Measurements from ENCODE around the gene KCTD5. TPM values are rescaled to one million over a fixed set of nuclear protein-coding genes. Genes with fewer than 3 reads are reported as not detected.

KCTD5 gene
- total RNA-seq, 2 donors from 2014 or later, result 13.5 to 14.3 TPM

DNA sequence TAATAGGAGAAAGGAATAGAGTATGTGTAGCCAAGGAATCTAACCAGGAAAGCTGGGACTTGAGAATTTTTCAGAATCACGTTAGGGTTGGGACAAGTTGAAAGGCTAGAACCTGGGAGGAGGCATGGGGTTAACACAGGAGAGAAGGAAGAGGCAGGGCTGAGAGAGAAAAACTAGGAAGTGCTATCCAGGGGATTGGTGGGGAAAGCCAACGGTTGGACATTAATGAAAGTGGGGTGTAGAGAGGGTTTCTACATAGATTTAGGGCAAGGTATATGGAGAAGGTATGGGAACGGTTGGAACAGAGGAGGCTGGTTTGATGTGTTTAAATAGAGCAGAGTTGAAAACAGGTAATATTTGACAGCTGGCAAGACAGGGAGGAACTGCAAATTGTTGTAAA is 72.8 kb downstream of the KCTD5 start:
- intact Hi-C loops (cut with DNase I), result no loop called here
- no peak for DNase-seq (ENCODE audit: low spot score)

DNA sequence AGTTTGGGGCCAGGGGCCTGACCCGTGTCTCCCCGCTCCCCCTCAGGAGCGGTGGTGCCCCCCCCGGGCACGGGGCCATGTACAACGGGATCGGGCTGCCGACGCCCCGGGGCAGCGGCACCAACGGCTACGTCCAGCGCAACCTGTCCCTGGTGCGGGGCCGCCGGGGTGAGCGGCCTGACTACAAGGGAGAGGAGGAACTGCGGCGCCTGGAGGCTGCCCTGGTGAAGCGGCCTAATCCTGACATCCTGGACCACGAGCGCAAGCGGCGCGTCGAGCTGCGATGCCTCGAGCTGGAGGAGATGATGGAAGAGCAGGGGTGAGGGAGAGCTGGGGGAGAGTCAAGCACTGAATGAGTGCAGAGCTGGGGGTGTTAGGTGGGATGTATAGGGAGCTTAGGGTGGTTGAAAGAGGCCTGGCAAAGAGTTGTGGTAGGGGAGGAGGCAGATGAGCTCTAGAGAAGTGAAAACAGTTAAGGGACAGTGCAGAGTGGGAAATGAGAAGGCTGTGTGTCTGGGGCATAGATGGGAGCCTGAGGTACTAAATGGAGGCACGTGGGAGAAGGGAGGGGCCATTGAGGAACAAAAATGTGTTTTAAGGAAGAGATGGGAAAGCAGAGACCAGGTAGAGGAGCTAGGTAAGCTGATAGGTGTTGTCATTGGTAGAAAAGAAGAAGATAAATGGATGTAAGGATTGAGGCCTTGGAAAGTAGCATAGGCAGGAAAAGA is 74.1 kb downstream of the KCTD5 start:
- peak; percentile 64 for DNase-seq (ENCODE audit: low spot score)
- intact Hi-C loops (cut with DNase I), result no loop called here

DNA sequence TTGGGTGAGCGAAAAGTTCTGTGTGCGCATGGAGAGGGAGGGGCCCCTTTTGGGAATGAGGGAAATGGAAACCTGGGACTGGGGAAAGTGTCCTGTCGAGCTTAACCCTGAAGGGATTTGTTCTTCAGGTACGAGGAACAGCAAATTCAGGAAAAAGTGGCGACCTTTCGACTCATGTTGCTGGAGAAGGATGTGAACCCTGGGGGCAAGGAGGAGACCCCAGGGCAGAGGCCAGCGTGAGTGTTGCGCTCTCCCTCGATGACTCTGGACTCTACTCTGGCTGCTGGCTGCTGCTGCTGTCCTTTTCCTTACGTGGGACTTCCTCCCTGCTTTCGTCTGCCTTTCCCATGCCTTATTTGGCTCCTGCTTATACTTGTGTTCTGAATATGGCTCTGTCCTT is 75.0 kb downstream of the KCTD5 start:
- intact Hi-C loops (cut with DNase I), result no loop called here
- DNase-seq (ENCODE audit: low spot score), result no peak

Other genes starting within 250 kb of the KCTD5 start
- under 1 TPM in 1 of 2 donors, not detected in 1; 0.86 TPM for gene TEDC2, start 222.4 kb upstream of the KCTD5 start, total RNA-seq
- gene NTN3, start 211.2 kb upstream of the KCTD5 start, total RNA-seq, result under 1 TPM in 1 of 2 donors, not detected in 1; 0.29 TPM
- gene TBC1D24, start 207.4 kb upstream of the KCTD5 start, total RNA-seq, result 10 to 100 TPM; 11.4 to 13.3 TPM
- 100 to 1,000 TPM; 107 to 133 TPM for gene ATP6V0C, start 168.6 kb upstream of the KCTD5 start, total RNA-seq
- 10 to 100 TPM; 25.5 to 34.3 TPM for gene AMDHD2, start 162.2 kb upstream of the KCTD5 start, total RNA-seq
- gene CEMP1, start 151.1 kb upstream of the KCTD5 start, total RNA-seq, result not detected
- gene PDPK1, start 144.5 kb upstream of the KCTD5 start, total RNA-seq, result 10 to 100 TPM; 36.8 to 40.1 TPM
- gene PRSS27, start 37.7 kb downstream of the KCTD5 start, total RNA-seq, result 1 to 10 TPM in 1 of 2 donors, under 1 TPM in 1; 0.71 to 1.4 TPM
- gene SRRM2, start 70.1 kb downstream of the KCTD5 start, total RNA-seq, result 100 to 1,000 TPM; 320 to 360 TPM
- gene ELOB, start 94.8 kb downstream of the KCTD5 start, total RNA-seq, result 100 to 1,000 TPM; 182 to 196 TPM
- gene PRSS33, start 105.0 kb downstream of the KCTD5 start, total RNA-seq, result not detected
- not detected for gene PRSS41, start 115.9 kb downstream of the KCTD5 start, total RNA-seq
- not detected for gene PRSS21, start 134.7 kb downstream of the KCTD5 start, total RNA-seq
- gene ZG16B, start 147.8 kb downstream of the KCTD5 start, total RNA-seq, result not detected
- not detected for gene PRSS22, start 175.6 kb downstream of the KCTD5 start, total RNA-seq
- gene FLYWCH2, start 200.7 kb downstream of the KCTD5 start, total RNA-seq, result 10 to 100 TPM; 16.0 to 17.6 TPM
- 10 to 100 TPM; 31.0 to 37.7 TPM for gene FLYWCH1, start 229.4 kb downstream of the KCTD5 start, total RNA-seq